Epithelial cell of esophagus (primary cell): Measurements from ENCODE around the gene AVP.

Source experiments
- DNase-seq: peaks from one replicate; pipeline ENCODE4 v3.0.0; 2010; ENCODE audit warnings: low read depth
- H3K4me3 ChIP-seq: 2 replicates; pipeline ENCODE4 v1.5.1; 2011; ENCODE audit warnings: mild to moderate bottlenecking, low read length, control low read depth
- CTCF ChIP-seq: IDR thresholded peaks from 2 replicates; pipeline ENCODE4 v1.5.1; 2011; ENCODE audit warnings: low read depth, mild to moderate bottlenecking, low read length, control low read depth, inconsistent platforms; ENCODE audit not compliant: insufficient read depth; ENCODE audit errors: missing control alignments

AVP gene

DNA sequence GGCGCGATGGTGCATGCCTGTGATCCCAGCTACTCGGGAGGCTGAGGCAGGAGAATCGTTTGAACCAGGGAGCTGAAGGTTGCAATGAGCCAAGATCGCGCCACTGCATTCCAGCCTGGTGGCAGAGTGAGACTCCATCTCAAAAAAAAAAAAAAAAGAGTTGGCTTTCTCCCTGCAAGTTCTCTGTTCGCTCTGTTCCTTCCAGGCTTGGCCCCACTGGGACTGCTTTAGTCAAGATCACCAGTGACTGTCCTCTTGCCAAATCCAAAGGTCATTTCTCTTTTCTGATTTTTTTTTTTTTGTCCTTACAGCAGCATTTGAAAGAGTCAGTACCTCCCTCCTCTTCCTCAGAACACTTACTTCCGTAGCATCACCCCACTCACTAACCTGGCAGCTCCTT, 51.9 kb downstream of the AVP start:
- DNase-seq = no peak
- no peak for TF ChIP-seq CTCF
- no peak overlapping the region for H3K4me3 ChIP-seq
